Epithelial cell of prostate (primary cell): ENCODE measurements around the gene CPVL.
"Not testable (repeated sequence)": the region's sequence is repeated elsewhere in the genome, so short reads cannot be mapped to it uniquely, and the experiment has no call there.

Experiments used
- DNase-seq: peaks from one replicate; pipeline ENCODE4 v3.0.0-alpha.2; 2011; ENCODE audit warnings: low read depth, low spot score
- H3K27ac ChIP-seq: fragments of 450-650 bp; 2 replicates; pipeline ENCODE4 v1.5.1; 2017; ENCODE audit warnings: mild to moderate bottlenecking

Gene CPVL

GRCh38 chr7:29099896-29100847 lies 46.2 kb downstream of the CPVL start:
- H3K27ac ChIP-seq, result no peak overlapping the region
- no peak for DNase-seq

DNA sequence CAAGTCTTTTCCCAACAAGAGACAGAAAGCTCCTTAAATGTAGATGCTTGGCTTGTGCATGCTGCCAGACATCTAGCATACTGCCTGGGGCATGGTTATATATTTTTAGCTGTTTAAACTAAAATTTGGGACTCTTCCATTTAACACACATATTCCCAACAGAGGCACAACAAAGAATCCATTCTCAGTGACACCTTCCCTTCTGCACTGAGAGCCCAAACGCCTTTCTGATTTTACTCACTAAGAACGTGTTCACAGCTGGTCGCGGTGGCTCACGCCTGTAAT lies 49.9 kb downstream of the CPVL start:
- no peak overlapping the region for H3K27ac ChIP-seq
- no peak for DNase-seq

- no peak overlapping the region for H3K27ac ChIP-seq
- no peak for DNase-seq
These were observed 50.5 kb downstream of the CPVL start for GRCh38 chr7:29095631-29096445.

- DNase-seq, H3K27ac ChIP-seq: not testable (repeated sequence)
These were observed 53.2 kb downstream of the CPVL start for GRCh38 chr7:29093091-29093490.

- no peak overlapping the region for H3K27ac ChIP-seq
- DNase-seq, result no peak
These were observed 54.6 kb downstream of the CPVL start for GRCh38 chr7:29091715-29092114.

GRCh38 chr7:29090836-29091601 lies 55.3 kb downstream of the CPVL start:
- DNase-seq, result no peak
- no peak overlapping the region for H3K27ac ChIP-seq

- H3K27ac ChIP-seq, result no peak overlapping the region
- no peak for DNase-seq
These were observed 56.1 kb downstream of the CPVL start for GRCh38 chr7:29090151-29090805.

- H3K27ac ChIP-seq, result no peak overlapping the region
- no peak for DNase-seq
These were observed 58.5 kb downstream of the CPVL start for GRCh38 chr7:29087840-29088170.

DNA sequence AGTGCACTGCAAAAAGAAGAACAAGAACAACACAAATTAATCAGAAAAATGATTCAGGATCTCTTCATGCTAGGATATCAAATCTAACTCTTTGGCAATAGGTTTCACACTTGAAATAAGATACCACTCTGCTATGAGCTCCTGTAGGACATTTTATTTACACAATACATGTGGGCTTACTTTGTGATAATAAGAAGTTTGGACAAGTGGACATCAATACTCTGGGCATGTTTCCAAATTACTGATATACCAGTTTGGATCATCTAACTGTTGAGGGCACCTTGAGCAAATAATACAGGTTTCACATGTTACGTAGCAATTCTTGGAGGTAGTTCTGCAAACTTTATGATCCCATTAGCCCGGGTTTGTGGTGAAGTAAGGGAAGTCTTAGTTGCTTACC lies 59.8 kb downstream of the CPVL start:
- no peak overlapping the region for H3K27ac ChIP-seq

GRCh38 chr7:29084832-29085231 lies 61.5 kb downstream of the CPVL start:
- no peak for DNase-seq
- no peak overlapping the region for H3K27ac ChIP-seq

More for the DNA sequence above, 59.8 kb downstream of the CPVL start:
- no peak for DNase-seq

DNA sequence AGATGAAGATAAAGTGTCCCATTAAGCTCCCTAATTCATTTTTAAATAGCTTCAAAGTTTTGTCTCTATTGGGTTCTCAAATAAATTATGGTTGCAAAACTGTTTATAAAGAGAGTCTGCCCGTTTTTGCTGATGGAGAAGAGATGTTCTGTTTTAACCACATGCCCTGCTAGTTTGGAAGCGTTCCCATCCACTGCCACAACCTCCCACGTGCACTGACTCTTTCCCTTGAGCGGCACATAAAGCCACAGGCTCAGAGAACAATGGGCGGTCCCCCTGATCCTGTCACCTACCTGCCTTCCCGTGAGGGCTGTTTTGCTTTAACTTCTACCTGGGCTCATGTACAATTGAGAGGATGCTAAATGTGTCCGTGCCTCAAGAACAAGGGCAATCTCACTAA lies 65.5 kb downstream of the CPVL start:
- DNase-seq, result no peak
- H3K27ac ChIP-seq, result no peak overlapping the region

GRCh38 chr7:29078311-29079260 lies 67.8 kb downstream of the CPVL start:
- DNase-seq, result no peak
- H3K27ac ChIP-seq, result no peak overlapping the region

DNA sequence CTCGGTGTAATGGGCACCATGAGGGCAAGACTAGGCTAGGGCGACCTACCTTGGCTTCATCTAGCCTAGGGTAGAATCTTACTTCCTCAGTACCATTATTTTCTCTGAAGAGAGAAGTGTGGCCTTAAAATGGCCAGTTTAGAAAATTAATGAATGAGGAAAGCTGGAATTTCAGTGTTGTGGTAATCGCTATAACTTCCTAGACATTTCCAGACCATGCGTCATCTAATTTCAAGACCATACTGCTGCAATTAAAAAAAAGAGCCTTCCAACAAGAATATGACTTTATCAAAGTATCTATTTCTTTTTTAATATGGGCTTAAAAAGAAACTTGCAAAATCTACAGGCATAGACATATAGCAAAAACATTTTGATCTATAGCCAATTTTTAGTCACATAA lies 68.5 kb downstream of the CPVL start:
- DNase-seq, result no peak
- H3K27ac ChIP-seq, result no peak overlapping the region

- H3K27ac ChIP-seq, result no peak overlapping the region
- no peak for DNase-seq
These were observed 69.2 kb downstream of the CPVL start for GRCh38 chr7:29077176-29077575.

DNA sequence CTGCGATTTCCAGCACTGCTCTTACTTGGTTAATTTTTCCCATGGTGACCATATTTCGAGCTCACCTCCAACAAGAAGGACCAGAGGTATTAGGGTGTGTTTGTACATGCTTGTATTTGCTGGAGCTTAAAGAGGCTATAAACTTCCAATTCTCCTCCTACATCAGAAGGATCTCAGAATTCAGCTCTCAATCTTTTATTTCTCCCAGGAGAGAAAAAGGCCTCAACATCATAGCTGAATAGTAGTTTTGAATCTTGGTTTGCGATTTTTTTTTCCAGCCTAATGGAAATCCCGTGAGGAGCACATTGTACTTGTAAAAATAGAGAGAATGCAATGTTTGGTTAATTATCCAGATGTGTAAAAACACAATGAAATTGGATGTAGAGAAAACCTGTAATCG lies 69.7 kb downstream of the CPVL start:
- no peak overlapping the region for H3K27ac ChIP-seq
- DNase-seq, result no peak

DNA sequence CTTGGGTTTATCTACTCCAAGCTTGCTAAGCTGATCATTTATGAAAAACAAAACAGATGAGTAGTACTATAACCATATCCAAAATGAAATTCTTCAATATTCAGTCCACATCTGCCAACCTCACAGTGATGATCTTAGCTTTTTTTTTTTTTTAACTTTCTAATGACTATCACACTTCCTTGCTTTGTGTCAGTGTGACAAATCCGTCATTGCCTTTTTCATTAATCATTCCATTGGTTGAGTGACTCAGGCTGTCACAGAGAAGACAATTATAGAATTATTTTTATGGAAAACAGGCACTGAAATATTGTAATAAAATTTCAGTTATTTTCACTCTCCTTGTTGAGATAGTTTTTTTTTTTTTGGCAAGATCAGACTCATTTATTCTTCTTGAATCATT lies 70.7 kb downstream of the CPVL start:
- DNase-seq, result no peak

DNA sequence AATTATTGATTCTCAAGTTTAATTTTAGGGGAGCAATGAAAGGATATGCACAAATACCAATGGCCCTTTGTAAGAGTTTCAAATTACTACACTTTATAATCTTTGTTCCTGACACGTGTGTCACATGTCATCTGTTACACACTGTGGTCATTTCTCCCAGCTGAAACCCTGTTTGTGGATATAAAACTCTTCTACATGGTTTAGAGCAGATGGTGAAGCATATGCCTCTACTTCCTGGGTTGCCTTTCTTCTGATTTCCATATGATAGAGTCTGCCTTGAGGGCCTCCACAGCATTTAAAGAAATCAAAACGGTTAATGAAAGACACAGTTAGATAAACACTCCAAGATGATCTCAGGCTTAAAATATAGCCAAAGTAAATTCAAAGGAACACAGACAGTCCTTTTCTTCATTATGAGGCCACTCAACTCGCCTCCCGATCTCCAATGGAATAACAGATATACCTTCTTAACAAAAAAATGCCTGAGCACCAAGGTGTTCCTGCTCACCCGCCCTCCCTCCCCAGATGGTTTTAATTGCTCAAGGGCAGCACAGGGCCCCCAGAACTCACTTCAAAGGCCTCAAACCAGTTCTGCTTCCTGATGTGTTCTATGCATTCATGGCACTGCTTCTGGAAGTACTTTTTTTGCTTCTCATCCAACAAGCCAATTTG lies 75.0 kb downstream of the CPVL start:
- DNase-seq, result no peak
- H3K27ac ChIP-seq, result no peak overlapping the region

More for the DNA sequence above, 70.7 kb downstream of the CPVL start:
- H3K27ac ChIP-seq, result no peak overlapping the region

DNA sequence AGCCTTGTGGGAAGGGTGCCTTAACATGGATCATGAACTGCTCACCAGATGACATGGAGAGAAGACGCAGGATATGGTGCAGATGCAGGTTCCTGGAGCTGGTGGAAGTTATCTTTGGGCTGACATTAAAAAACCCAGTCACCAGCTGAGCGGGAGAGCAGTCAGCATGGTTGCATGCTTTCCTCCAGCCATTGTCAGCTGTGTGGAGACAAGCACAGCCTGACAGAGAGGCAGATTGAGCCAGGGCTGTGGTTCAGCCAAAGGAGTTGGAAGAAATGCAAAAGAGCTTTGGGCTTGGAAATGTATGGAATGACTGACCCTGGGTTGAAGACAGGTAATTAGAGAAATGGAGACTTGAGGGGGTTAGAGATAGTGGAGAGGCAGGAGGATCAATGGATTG lies 79.7 kb downstream of the CPVL start:
- no peak overlapping the region for H3K27ac ChIP-seq
- DNase-seq, result no peak
